Endodermal cell (in vitro differentiated cells): ENCODE results near the gene TM4SF5. TPM values are rescaled to one million over a fixed set of nuclear protein-coding genes. Genes with fewer than 3 reads are reported as not detected.

Source experiments
- DNase-seq: peaks from one replicate; pipeline ENCODE4 v3.0.0-alpha.2; 2017
- H3K27ac ChIP-seq: 2 replicates; pipeline ENCODE4 v1.5.1; 2013; ENCODE audit warnings: mild to moderate bottlenecking, low read depth, low read length, moderate library complexity
- H3K27me3 ChIP-seq: 2 replicates; pipeline ENCODE4 v1.6.1; 2013; ENCODE audit warnings: mild to moderate bottlenecking, low read length, moderate library complexity; ENCODE audit not compliant: insufficient read depth, control insufficient read depth, poor library complexity, severe bottlenecking
- H3K36me3 ChIP-seq: 2 replicates; pipeline ENCODE4 v1.7.0; 2013; ENCODE audit warnings: mild to moderate bottlenecking, low read length, moderate library complexity; ENCODE audit not compliant: control insufficient read depth, insufficient read depth
- H3K4me1 ChIP-seq: one replicate; pipeline ENCODE4 v1.7.0; 2013; ENCODE audit warnings: low read length; ENCODE audit not compliant: control insufficient read depth, insufficient read depth
- H3K4me3 ChIP-seq: 2 replicates; pipeline ENCODE4 v1.5.1; 2013; ENCODE audit warnings: mild to moderate bottlenecking, low read length, moderate library complexity
- H3K9ac ChIP-seq: 2 replicates; pipeline ENCODE4 v1.6.1; 2013; ENCODE audit warnings: mild to moderate bottlenecking, low read length, moderate library complexity; ENCODE audit not compliant: poor library complexity, severe bottlenecking; ENCODE audit errors: extremely low read depth
- H3K9me3 ChIP-seq: 2 replicates; pipeline ENCODE4 v1.6.1; 2013; ENCODE audit warnings: mild to moderate bottlenecking, low read length, moderate library complexity; ENCODE audit not compliant: control insufficient read depth
- H3K27ac Mint-ChIP-seq: 2 replicates; pipeline ENCODE4 v1.8.0; 2020; ENCODE audit warnings: mixed read lengths
- H3K27me3 Mint-ChIP-seq: 2 replicates; pipeline ENCODE4 v1.8.0; 2021; ENCODE audit warnings: mild to moderate bottlenecking, mixed read lengths; ENCODE audit not compliant: insufficient read depth
- H3K36me3 Mint-ChIP-seq: 2 replicates; pipeline ENCODE4 v1.8.0; 2020; ENCODE audit warnings: low read depth, mixed read lengths
- H3K4me1 Mint-ChIP-seq: 2 replicates; pipeline ENCODE4 v1.8.0; 2020; ENCODE audit warnings: mixed read lengths
- H3K4me3 Mint-ChIP-seq: 2 replicates; pipeline ENCODE4 v1.8.0; 2020; ENCODE audit warnings: mild to moderate bottlenecking, moderate library complexity, mixed read lengths
- H3K9me3 Mint-ChIP-seq: 2 replicates; pipeline ENCODE4 v1.8.0; 2020; ENCODE audit warnings: mild to moderate bottlenecking, mixed read lengths
- CTCF ChIP-seq: fragments of 200-600 bp; sonication (generic); conservative IDR thresholded peaks from 2 replicates; pipeline ENCODE4 v1.5.0; 2021; ENCODE audit warnings: antibody characterized with exemption, mild to moderate bottlenecking
- WGBS, 2 experiments: methylation state at CpG; one replicate each; pipeline versions ENCODE4 v1.1.5 to v1.1.7; 2013; ENCODE audit warnings: missing lambda C conversion rate in 2 of 2, mixed read lengths in 1 of 2; ENCODE audit not compliant: insufficient coverage in 1 of 2, insufficient read length in 1 of 2; 5-methylcytosine and 5-hydroxymethylcytosine counted together
- total RNA-seq, 2 donors: library from RNA; stranded (reverse); fragmentation: NEBNext Ultra II Directional in 1 of 2; extraction: Animal tissue kit (Norgen Biotek cat#: 25700) in 1 of 2; gene quantifications; 2 replicates in 1 of 2; 3 replicates in 1 of 2; pipeline ENCODE4 v1.2.1, GENCODE V29; 2021

TM4SF5 gene
- total RNA-seq, 2 donors from 2014 or later: not detected

GRCh38 chr17:4744999-4745969 is 26.4 kb upstream of the TM4SF5 start:
- H3K4me3 ChIP-seq: peak overlapping the region; percentile 69
- Mint-ChIP-seq H3K27me3 (peaks cover 63% of the 10 kb centered on the region), H3K27ac (no peak overlapping the region), H3K4me3 (peak overlapping the region; percentile 61), H3K36me3 (no peaks in the 10 kb centered on the region), H3K9me3 (no peaks in the 10 kb centered on the region), H3K4me1 (peaks cover 3% of the 10 kb centered on the region)
- peak; percentile 38 for TF ChIP-seq CTCF
- no peaks in the 10 kb centered on the region for H3K4me1 ChIP-seq
- H3K36me3 ChIP-seq: no peaks in the 10 kb centered on the region
- no peak overlapping the region for H3K27ac ChIP-seq
- H3K9ac ChIP-seq: no peak overlapping the region
- H3K9me3 ChIP-seq: no peaks in the 10 kb centered on the region
- H3K27me3 ChIP-seq: peaks cover 62% of the 10 kb centered on the region
- peak; percentile 92 for DNase-seq
- WGBS, 2 experiments: 10 to 14% methylated on average over 14 to 50 of the region's 51 CpGs

GRCh38 chr17:4747847-4748246 is 23.8 kb upstream of the TM4SF5 start:
- H3K4me1 ChIP-seq: no peaks in the 10 kb centered on the region
- peaks cover 44% of the 10 kb centered on the region for H3K27me3 Mint-ChIP-seq
- no peaks in the 10 kb centered on the region for H3K9me3 Mint-ChIP-seq
- H3K4me3 ChIP-seq: no peak overlapping the region
- no peak for TF ChIP-seq CTCF
- peaks cover 40% of the 10 kb centered on the region for H3K27me3 ChIP-seq
- DNase-seq: no peak
- no peaks in the 10 kb centered on the region for H3K36me3 ChIP-seq
- H3K9ac ChIP-seq: no peak overlapping the region
- no peak overlapping the region for H3K4me3 Mint-ChIP-seq
- no peak overlapping the region for H3K27ac Mint-ChIP-seq
- no peaks in the 10 kb centered on the region for H3K36me3 Mint-ChIP-seq
- no peaks in the 10 kb centered on the region for H3K9me3 ChIP-seq
- peaks cover 3% of the 10 kb centered on the region for H3K4me1 Mint-ChIP-seq
- H3K27ac ChIP-seq: no peak overlapping the region
- WGBS, 2 experiments: 88 to 97% methylated on average over 3 to 5 of the region's 5 CpGs

GRCh38 chr17:4748686-4749085 is 23.0 kb upstream of the TM4SF5 start:
- Mint-ChIP-seq H3K36me3 (no peaks in the 10 kb centered on the region), H3K4me3 (no peak overlapping the region), H3K27me3 (peaks cover 39% of the 10 kb centered on the region), H3K9me3 (no peaks in the 10 kb centered on the region), H3K27ac (no peak overlapping the region), H3K4me1 (peaks cover 3% of the 10 kb centered on the region)
- no peak for TF ChIP-seq CTCF
- Histone ChIP-seq H3K4me3 (no peak overlapping the region), H3K27ac (no peak overlapping the region), H3K36me3 (no peaks in the 10 kb centered on the region), H3K4me1 (no peaks in the 10 kb centered on the region), H3K9ac (no peak overlapping the region), H3K9me3 (no peaks in the 10 kb centered on the region), H3K27me3 (peaks cover 32% of the 10 kb centered on the region)
- DNase-seq: no peak
- WGBS, 2 experiments: 77% methylated on average over 2 to 3 of the region's 4 CpGs
